H1 (cell line): ENCODE measurements around the gene TCERG1L. TPM values are rescaled to one million over a fixed set of nuclear protein-coding genes. Genes with fewer than 3 reads are reported as not detected.

Experiments used
- CTCF ChIA-PET: fragments of 300-600 bp; sonication (Branson Sonifier 250); formaldehyde crosslinking; loops from one replicate; lab custom pipeline; 2021; ENCODE audit not compliant: partially characterized antibody; lab: Charles Lee
- POLR2A ChIA-PET: fragments of 300-600 bp; sonication (Branson Sonifier 250); formaldehyde crosslinking; loops from one replicate; lab custom pipeline; 2021; ENCODE audit warnings: inconsistent platforms; ENCODE audit not compliant: partially characterized antibody; lab: Charles Lee
- DNase-seq, 2 experiments: peaks; one replicate each; pipeline versions ENCODE4 v3.0.0 to v3.0.0-alpha.2; 2010 to 2022; ENCODE audit warnings: low spot score in 2 of 2, low read depth in 1 of 2, mixed read lengths in 1 of 2
- FAIRE-seq: peaks from 2 replicates; lab custom pipeline; 2011; peaks lifted over from hg19 to GRCh38; lab: Jason Lieb, UNC
- H2AFZ ChIP-seq: 2 replicates; pipeline ENCODE4 v1.8.1; 2012; ENCODE audit warnings: low read length, inconsistent platforms
- H2AK5ac ChIP-seq: 2 replicates; pipeline ENCODE4 v1.6.1; 2013; ENCODE audit warnings: low read depth, low read length
- H2BK120ac ChIP-seq: replicated peaks from 2 replicates; pipeline ENCODE3; 2013; ENCODE audit warnings: low read depth, low read length, inconsistent platforms
- H2BK12ac ChIP-seq: 2 replicates; pipeline ENCODE4 v1.6.1; 2013; ENCODE audit warnings: low read depth, low read length
- H2BK15ac ChIP-seq: 2 replicates; pipeline ENCODE4 v1.6.1; 2013; ENCODE audit warnings: low read length
- H2BK20ac ChIP-seq: 2 replicates; pipeline ENCODE4 v1.6.1; 2013; ENCODE audit warnings: low read length
- H2BK5ac ChIP-seq: 2 replicates; pipeline ENCODE4 v1.6.1; 2013; ENCODE audit warnings: low read depth, low read length
- H3K14ac ChIP-seq: 2 replicates; pipeline ENCODE4 v1.6.1; 2013; ENCODE audit warnings: inconsistent platforms; ENCODE audit not compliant: insufficient read length
- H3K18ac ChIP-seq: 2 replicates; pipeline ENCODE4 v1.6.1; 2013; ENCODE audit warnings: low read length; ENCODE audit errors: extremely low read depth
- H3K23ac ChIP-seq: 2 replicates; pipeline ENCODE4 v1.6.1; 2013; ENCODE audit warnings: inconsistent platforms; ENCODE audit not compliant: insufficient read length
- H3K23me2 ChIP-seq: 2 replicates; pipeline ENCODE4 v1.6.1; 2013; ENCODE audit warnings: low read depth, low read length
- H3K27ac ChIP-seq: 2 replicates; pipeline ENCODE4 v1.6.1; 2011; ENCODE audit warnings: low read depth, low read length, inconsistent platforms
- H3K27me3 ChIP-seq, 4 experiments: replicated peaks in 1 of 4; 1 replicate in 1 of 4; 2 replicates in 3 of 4; pipeline versions ENCODE4 v1.6.1 to v1.8.1; 2011 to 2013; ENCODE audit warnings: low read length in 3 of 4, mild to moderate bottlenecking in 3 of 4, inconsistent platforms in 2 of 4, mixed read lengths in 2 of 4, moderate library complexity in 1 of 4; ENCODE audit not compliant: control insufficient read depth in 3 of 4, insufficient read depth in 3 of 4; ENCODE audit errors: extremely low read depth in 1 of 4
- H3K36me3 ChIP-seq, 4 experiments: 2 replicates each; pipeline versions ENCODE4 v1.6.1 to v1.8.1; 2011 to 2013; ENCODE audit warnings: mild to moderate bottlenecking in 4 of 4, low read length in 3 of 4, moderate library complexity in 2 of 4, control low read depth in 1 of 4, inconsistent platforms in 1 of 4; ENCODE audit not compliant: insufficient read depth in 4 of 4, control insufficient read depth in 2 of 4
- H3K4ac ChIP-seq: replicated peaks from 2 replicates; pipeline ENCODE3; 2013; ENCODE audit warnings: low read length, low read depth, mixed read lengths, inconsistent platforms; ENCODE audit not compliant: insufficient read length
- H3K4me1 ChIP-seq, 4 experiments: replicated peaks in 1 of 4; 1 replicate in 1 of 4; 2 replicates in 3 of 4; pipeline versions ENCODE4 v1.6.1 to v1.8.1; 2011 to 2013; ENCODE audit warnings: low read length in 3 of 4, inconsistent platforms in 2 of 4, mixed read lengths in 1 of 4; ENCODE audit not compliant: insufficient read depth in 4 of 4, control insufficient read depth in 3 of 4
- H3K4me2 ChIP-seq, 2 experiments: 2 replicates each; pipeline versions ENCODE4 v1.6.1 to v1.8.1; 2011 to 2013; ENCODE audit warnings: low read depth in 2 of 2, low read length in 2 of 2, control low read depth in 1 of 2, inconsistent platforms in 1 of 2, mild to moderate bottlenecking in 1 of 2; ENCODE audit not compliant: insufficient read depth in 1 of 2
- H3K4me3 ChIP-seq, 4 experiments: fragments of 200-600, 300-600 bp in 1 of 4; sonication (generic), shearing (Covaris generic), sonication (Bioruptor Twin) in 1 of 4; 2 replicates each; pipeline versions ENCODE4 v1.5.1 to v1.8.1; 2011 to 2016; ENCODE audit warnings: low read length in 4 of 4, low read depth in 3 of 4, control low read depth in 2 of 4, inconsistent platforms in 2 of 4, mild to moderate bottlenecking in 2 of 4, mixed read lengths in 1 of 4, moderate library complexity in 1 of 4; ENCODE audit not compliant: insufficient read depth in 2 of 4; ENCODE audit errors: extremely low read depth in 1 of 4
- H3K56ac ChIP-seq: replicated peaks from 2 replicates; pipeline ENCODE3; 2013; ENCODE audit warnings: low read depth, mild to moderate bottlenecking, mixed read lengths, low read length, inconsistent platforms; ENCODE audit not compliant: insufficient read length
- H3K79me1 ChIP-seq: 2 replicates; pipeline ENCODE4 v1.6.1; 2013; ENCODE audit warnings: low read depth, low read length, control low read depth
- H3K79me2 ChIP-seq, 2 experiments: 2 replicates each; pipeline versions ENCODE4 v1.6.1 to v1.8.1; 2012 to 2013; ENCODE audit warnings: low read length in 2 of 2, mild to moderate bottlenecking in 2 of 2, inconsistent platforms in 1 of 2; ENCODE audit not compliant: insufficient read depth in 2 of 2, control insufficient read depth in 1 of 2
- H3K9ac ChIP-seq, 4 experiments: replicated peaks in 1 of 4; 1 replicate in 1 of 4; 2 replicates in 3 of 4; pipeline versions ENCODE4 v1.6.1 to v1.8.1; 2011 to 2013; ENCODE audit warnings: low read depth in 3 of 4, low read length in 3 of 4, control low read depth in 2 of 4, mild to moderate bottlenecking in 2 of 4, moderate library complexity in 2 of 4, inconsistent platforms in 1 of 4; ENCODE audit errors: extremely low read depth in 1 of 4
- H3K9me3 ChIP-seq, 2 experiments: 2 replicates each; pipeline versions ENCODE4 v1.6.1 to v1.8.1; 2012 to 2013; ENCODE audit warnings: mild to moderate bottlenecking in 2 of 2, moderate library complexity in 2 of 2, control low read depth in 1 of 2, inconsistent platforms in 1 of 2, low read depth in 1 of 2, low read length in 1 of 2, mixed read lengths in 1 of 2; ENCODE audit not compliant: insufficient read depth in 2 of 2
- H4K20me1 ChIP-seq, 2 experiments: replicated peaks in 1 of 2; 2 replicates each; pipeline versions ENCODE3 to v1.8.1; 2011 to 2013; ENCODE audit warnings: inconsistent platforms in 2 of 2, low read length in 2 of 2, mild to moderate bottlenecking in 1 of 2; ENCODE audit not compliant: insufficient read depth in 2 of 2, control insufficient read depth in 1 of 2
- H4K5ac ChIP-seq: 2 replicates; pipeline ENCODE4 v1.6.1; 2013; ENCODE audit warnings: low read length, low read depth, mixed read lengths, inconsistent platforms; ENCODE audit not compliant: insufficient read length
- H4K8ac ChIP-seq: 2 replicates; pipeline ENCODE4 v1.8.0; 2013; ENCODE audit warnings: mild to moderate bottlenecking, moderate library complexity, low read length, inconsistent platforms; ENCODE audit not compliant: insufficient read depth; ENCODE audit errors: extremely low read depth
- H4K91ac ChIP-seq: replicated peaks from 2 replicates; pipeline ENCODE3; 2013; ENCODE audit warnings: low read length, mixed read lengths, inconsistent platforms; ENCODE audit not compliant: insufficient read length
- CBX5 ChIP-seq: fragments of 300-800, 300-1000 bp; sonication (generic); IDR thresholded peaks from 2 replicates; pipeline ENCODE4 v1.7.1; 2016; ENCODE audit warnings: antibody characterized with exemption, low read length, low read depth
- CTBP2 ChIP-seq: IDR thresholded peaks from 2 replicates; pipeline ENCODE4 v1.7.0; 2011; ENCODE audit warnings: borderline replicate concordance, mild to moderate bottlenecking, moderate library complexity, mixed read lengths, low read length; ENCODE audit not compliant: insufficient read depth, insufficient read length
- JUN ChIP-seq: IDR thresholded peaks from 2 replicates; pipeline ENCODE4 v1.6.1; 2011; ENCODE audit warnings: low read depth, mild to moderate bottlenecking, improper control_type of control experiment, low read length
- NANOG ChIP-seq: IDR thresholded peaks from 2 replicates; pipeline ENCODE4 v1.6.1; 2011; ENCODE audit warnings: low read length, low read depth, mild to moderate bottlenecking, inconsistent platforms; ENCODE audit not compliant: insufficient read depth, poor library complexity, severe bottlenecking
- NRF1 ChIP-seq: IDR thresholded peaks from 2 replicates; pipeline ENCODE4 v1.6.1; 2011; ENCODE audit warnings: mild to moderate bottlenecking, low read depth, low read length, improper control_type of control experiment
- POU5F1 ChIP-seq: IDR thresholded peaks from 2 replicates; pipeline ENCODE4 v1.6.1; 2011; ENCODE audit warnings: low read depth, mild to moderate bottlenecking, low read length, moderate library complexity
- SIN3A ChIP-seq, 2 experiments: IDR thresholded peaks in 1 of 2; conservative IDR thresholded peaks in 1 of 2; 2 replicates each; pipeline ENCODE4 v1.6.1; 2011 to 2012; ENCODE audit warnings: low read length in 2 of 2, improper control_type of control experiment in 1 of 2, low read depth in 1 of 2, mild to moderate bottlenecking in 1 of 2
- TAF1 ChIP-seq: IDR thresholded peaks from 2 replicates; pipeline ENCODE4 v1.6.1; 2011; ENCODE audit warnings: mild to moderate bottlenecking, low read depth, low read length
- TAF7 ChIP-seq: optimal IDR thresholded peaks from 2 replicates; pipeline ENCODE3; 2011; ENCODE audit warnings: low read depth, mild to moderate bottlenecking, inconsistent platforms, low read length, moderate library complexity, borderline replicate concordance
- TEAD4 ChIP-seq: IDR thresholded peaks from 2 replicates; pipeline ENCODE4 v1.6.1; 2012; ENCODE audit warnings: low read depth, low read length, inconsistent platforms, mixed read lengths
- USF2 ChIP-seq: IDR thresholded peaks from 2 replicates; pipeline ENCODE4 v1.6.1; 2011; ENCODE audit warnings: low read length, improper control_type of control experiment
- WGBS, 2 experiments: shearing (Covaris generic) in 1 of 2; methylation state at CpG; one replicate each; pipeline versions ENCODE4 v1.1.6 to v1.1.7; 2013 to 2015; ENCODE audit warnings: low lambda C conversion rate in 2 of 2, mixed read lengths in 2 of 2, inconsistent platforms in 1 of 2, low coverage in 1 of 2, missing lambda C conversion rate in 1 of 2; ENCODE audit not compliant: insufficient replicate concordance in 2 of 2, insufficient coverage in 1 of 2, insufficient read length in 1 of 2; ENCODE audit errors: extremely low coverage in 1 of 2, missing lambda C conversion rate in 1 of 2; 5-methylcytosine and 5-hydroxymethylcytosine counted together
- polyA plus RNA-seq, 7 experiments: library from polyadenylated mRNA; depleted of rRNA in 3 of 7; stranded (reverse) in 5 of 7; unstranded in 2 of 7; fragments of >200 nt in 5 of 7; fragments of 200-250 nt in 2 of 7; gene quantifications; 1 replicate in 5 of 7; 2 replicates in 1 of 7; 4 replicates in 1 of 7; pipeline versions ENCODE4 v1.2.1 to v1.2.3, GENCODE V29; 2011 to 2013; ENCODE audit warnings: missing spikeins in 2 of 7, mixed read lengths in 2 of 7
- total RNA-seq: library from RNA; stranded (reverse); fragmentation: NEBNext Ultra II Directional; extraction: Animal tissue kit (Norgen Biotek cat#: 25700); gene quantifications from 2 replicates; pipeline ENCODE4 v1.2.1, GENCODE V29; 2021

Gene TCERG1L
- total and polyA plus RNA-seq, 2 of the 8 experiments (the other 6 are each of a cell fraction or from before 2014, with no cell fraction given) = 3.9 to 6.9 TPM

GRCh38 chr10:131043039-131043691, 268.4 kb downstream of the TCERG1L start:
- Histone ChIP-seq H2AK5ac (no peak overlapping the region; the same call in 1 of the 2 replicates), H3K14ac (no peak overlapping the region), H3K79me1 (no peaks in the 10 kb centered on the region), H2BK12ac (peak overlapping the region; percentile 81; the same call in 1 of the 2 replicates), H3K23ac (no peak overlapping the region), H3K9me3 (peaks cover 5 to 8% of the 10 kb centered on the region in 2 experiments), H3K23me2 (peaks cover 5% of the 10 kb centered on the region; the same call in 1 of the 2 replicates), H3K36me3 (no peaks in the 10 kb centered on the region), H4K20me1 (peaks cover 0 to 2% of the 10 kb centered on the region in 2 experiments), H3K4me1 (peaks cover 4 to 8% (median 8%) of the 10 kb centered on the region in 4 experiments; a peak in 5 of 7 replicates), H3K79me2 (no peaks in the 10 kb centered on the region), H3K27me3 (no peaks in the 10 kb centered on the region), H3K27ac (no peak overlapping the region), H3K56ac (no peak overlapping the region), H3K4me3 (no peak overlapping the region), H4K8ac (no peak overlapping the region), H3K18ac (no peak overlapping the region; the same call in 1 of the 2 replicates), H4K5ac (no peak overlapping the region), H2BK5ac (peak overlapping the region; percentile 35; the same call in 1 of the 2 replicates), H3K4ac (no peak overlapping the region), H3K9ac (no peak overlapping the region), H2BK20ac (0 out of 2 replicates have a peak overlapping the region, but pooled peaks have one; percentile 72), H2AFZ (no peak overlapping the region), H4K91ac (no peak overlapping the region), H2BK15ac (peak overlapping the region; percentile 61; the same call in 1 of the 2 replicates), H3K4me2 (no peak overlapping the region), H2BK120ac (no peak overlapping the region)
- POLR2A ChIA-PET = no interaction called here
- DNase-seq (no peak), FAIRE-seq (no peak)
- CTCF ChIA-PET = no interaction called here
- WGBS, 2 experiments = 80% methylated on average over 6 of the region's 10 CpGs; no CpG with 5 or more reads in 1 of the 2 experiments
- no peak for TF ChIP-seq JUN
- TF ChIP-seq CBX5 = no peak
- TF ChIP-seq TEAD4 = no peak
- no peak for TF ChIP-seq SIN3A (conservative IDR thresholded peaks at IDR 0.05 in 1 of 2, IDR thresholded peaks at IDR 0.05 in 1 of 2; ENCODE audit: low read depth in 1 of 2, low read length in 2 of 2)
- TF ChIP-seq NANOG = no peak
- no peak for TF ChIP-seq USF2
- TF ChIP-seq TAF1 = no peak
- TF ChIP-seq NRF1 = no peak
- no peak for TF ChIP-seq POU5F1
- TF ChIP-seq TAF7 = no peak
- no peak for TF ChIP-seq CTBP2
